NCI-H748 (cell line): ENCODE data around the gene SST.
"Not testable (repeated sequence)": the region's sequence is repeated elsewhere in the genome, so short reads cannot be mapped to it uniquely, and the experiment has no call there.

ENCODE experiments used
- DNase-seq: peaks from one replicate; lab custom pipeline; 2025; ENCODE audit not compliant: unreplicated experiment; lab: John Stamatoyannopoulos, UW

The SST gene

DNA sequence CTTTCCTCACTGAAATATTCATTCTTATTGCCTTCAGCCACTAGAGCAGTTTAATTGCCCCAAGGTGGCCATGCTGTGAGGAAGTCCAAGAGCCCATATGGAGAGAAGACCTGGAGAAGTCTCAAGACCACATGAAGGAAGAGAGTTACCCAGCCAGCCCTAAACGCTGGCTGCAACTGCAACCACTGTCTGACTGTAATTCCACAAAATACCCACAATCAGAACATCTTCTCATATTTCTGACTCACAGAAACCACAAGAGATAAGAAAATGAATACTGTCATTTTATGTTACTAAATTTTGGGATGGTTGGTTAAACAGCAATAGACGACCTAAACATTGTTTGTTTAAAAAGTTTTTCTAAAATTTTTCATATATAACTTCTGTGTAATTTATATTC is 14.7 kb upstream of the SST start:
- DNase-seq: no peak

DNA sequence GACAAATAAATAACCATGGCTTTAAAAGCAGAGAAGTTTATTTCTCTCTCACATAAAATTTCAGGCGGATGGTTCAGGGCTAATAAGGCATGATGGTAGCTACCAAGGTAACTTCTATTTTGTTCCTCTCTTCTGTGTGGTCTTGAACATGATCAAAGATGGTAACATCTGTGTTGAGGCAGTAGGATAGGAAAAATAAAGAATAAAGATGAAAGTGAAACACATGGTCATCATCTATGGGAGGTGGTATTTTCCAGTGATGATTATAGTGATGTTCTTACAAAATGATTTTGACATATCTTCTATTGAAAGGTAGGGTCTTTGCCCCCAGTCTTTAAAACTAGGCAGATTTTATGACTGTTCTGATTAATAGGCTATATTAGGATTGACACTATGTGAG is 14.2 kb upstream of the SST start:
- DNase-seq: no peak

DNA sequence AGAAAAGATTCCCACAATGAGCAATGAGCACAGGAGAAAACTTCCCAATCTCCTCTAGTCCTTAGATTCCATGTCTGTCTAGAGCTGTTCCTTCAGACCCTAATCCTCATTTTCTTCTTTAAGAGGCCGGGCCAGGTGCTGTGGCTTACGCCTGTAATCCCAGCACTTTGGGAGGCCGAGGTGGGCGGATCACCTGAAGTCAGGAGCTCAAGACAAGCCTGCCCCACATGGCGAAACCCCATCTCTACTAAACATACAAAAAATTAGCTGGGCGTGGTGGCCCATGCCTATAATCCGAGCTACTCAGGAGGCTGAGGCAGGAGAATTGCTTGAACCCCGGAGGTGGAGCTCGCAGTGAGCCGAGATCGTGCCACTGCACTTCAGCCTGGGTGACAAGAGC is 11.6 kb upstream of the SST start:
- not testable (repeated sequence) for DNase-seq

DNA sequence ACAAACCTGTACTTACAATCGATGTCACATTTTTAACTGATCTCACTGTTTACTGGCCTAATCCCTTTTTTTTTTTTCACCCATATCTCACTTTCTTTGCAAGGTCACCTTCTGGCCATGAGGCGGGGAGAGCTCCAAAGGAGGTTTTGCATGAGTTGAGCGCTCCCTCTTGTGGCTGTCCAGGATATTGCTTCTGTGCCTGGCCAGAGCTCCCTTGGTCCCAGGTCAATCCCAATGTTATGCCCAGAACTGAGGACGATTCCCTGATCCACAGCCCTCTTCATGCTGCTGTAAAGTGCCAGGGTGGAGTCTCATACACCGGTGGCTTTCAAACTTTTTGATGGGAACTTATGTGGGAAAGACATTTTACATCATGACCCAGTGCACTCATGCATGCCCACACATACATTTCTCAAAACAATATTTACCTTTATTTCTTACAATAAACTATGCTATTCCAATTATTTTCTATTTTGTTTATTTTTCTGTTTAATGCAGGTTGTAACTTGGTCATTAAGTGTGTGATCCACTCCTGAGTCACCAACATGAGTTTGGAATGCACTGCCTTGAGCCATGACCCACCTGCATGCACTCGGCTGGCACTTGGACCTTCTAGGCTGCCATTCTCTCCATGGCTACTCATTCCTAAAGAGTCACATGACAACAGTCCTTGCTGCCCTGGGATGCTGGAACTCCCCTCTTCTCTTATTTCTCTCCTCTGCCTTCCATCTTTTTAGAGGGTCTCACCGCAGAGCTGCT is 9.6 kb upstream of the SST start:
- peak; percentile 44 for DNase-seq

DNA sequence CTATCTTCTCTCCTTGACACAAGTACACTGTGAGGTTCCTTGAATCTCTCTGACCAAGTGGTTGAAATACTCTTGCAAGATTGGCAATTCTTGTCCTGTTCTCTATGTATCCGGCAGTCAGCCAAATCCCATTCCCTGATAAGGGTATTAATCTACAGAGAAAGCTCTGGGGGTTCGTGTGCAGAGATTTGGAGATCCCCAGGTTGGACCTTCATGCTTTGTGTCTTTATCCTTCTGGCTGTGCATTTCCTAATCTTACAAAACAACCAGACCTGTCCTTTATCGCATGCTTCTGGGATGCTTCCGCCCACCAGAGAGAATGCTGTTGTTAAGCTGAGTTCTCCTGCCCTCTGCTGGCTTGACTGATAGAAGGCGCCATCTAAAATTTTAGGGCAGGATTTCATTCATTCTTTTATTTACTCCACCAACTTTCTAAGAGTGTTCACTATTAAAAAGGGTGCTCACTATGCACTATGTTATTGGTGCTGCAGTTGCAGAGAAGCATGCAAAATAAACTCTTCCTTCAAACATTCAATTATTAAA is 8.6 kb upstream of the SST start:
- peak; percentile 16 for DNase-seq

DNA sequence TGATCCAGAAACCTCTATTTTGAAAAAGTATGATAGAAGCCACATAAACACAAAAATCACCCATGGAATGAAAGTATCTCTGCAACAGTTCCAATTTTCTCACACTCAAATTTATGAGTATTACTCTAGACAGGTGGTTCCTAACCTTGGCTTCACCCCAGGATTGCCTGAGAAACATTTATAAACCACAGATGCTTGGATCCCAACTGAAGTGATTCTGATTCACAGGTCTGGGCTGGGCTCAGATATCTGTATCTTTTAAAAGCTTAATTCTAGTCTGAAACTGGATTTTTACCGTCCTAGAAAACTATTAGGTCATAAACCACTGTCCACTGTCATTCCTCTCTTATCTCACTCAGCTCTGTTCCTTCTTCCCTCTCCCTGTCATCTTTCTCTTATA is 7.4 kb upstream of the SST start:
- no peak for DNase-seq

DNA sequence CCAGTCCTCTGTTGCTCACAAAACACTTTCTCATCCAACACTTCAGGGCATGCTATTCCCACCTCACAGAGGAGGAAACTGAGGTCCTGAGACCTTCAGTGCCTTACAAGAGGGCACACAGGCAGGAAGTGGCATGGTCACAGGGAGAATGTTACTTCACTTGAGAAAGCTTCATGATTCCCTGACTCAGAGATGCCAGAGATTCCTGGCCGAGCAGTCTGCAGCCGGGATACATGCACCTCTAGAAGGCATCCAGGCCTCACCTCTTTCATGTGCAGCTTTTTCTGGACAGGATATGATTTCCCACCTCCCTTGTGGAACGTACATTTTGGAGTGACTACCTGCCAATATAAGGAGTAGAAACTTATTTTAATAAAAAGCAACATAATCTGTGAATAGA is 2.8 kb upstream of the SST start:
- no peak for DNase-seq

DNA sequence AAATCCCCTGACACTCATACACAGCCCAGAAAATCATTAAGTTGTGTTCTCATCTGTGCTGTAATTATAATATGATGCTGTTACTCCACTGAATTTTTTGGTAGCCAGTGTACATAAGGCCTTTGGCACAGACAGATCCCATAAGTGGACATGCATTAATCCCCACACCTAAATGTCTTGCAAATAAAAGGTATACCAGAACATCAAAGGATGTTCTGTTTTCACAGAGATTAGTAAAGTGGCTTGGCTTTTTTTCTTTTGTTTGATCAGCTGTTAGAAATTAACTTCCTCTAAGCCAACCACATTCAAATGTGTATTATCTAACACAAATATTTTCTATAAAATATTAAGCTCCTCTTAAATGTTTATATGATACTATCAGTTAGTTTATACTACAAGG is 2.7 kb downstream of the SST start:
- DNase-seq: peak; percentile 71

DNA sequence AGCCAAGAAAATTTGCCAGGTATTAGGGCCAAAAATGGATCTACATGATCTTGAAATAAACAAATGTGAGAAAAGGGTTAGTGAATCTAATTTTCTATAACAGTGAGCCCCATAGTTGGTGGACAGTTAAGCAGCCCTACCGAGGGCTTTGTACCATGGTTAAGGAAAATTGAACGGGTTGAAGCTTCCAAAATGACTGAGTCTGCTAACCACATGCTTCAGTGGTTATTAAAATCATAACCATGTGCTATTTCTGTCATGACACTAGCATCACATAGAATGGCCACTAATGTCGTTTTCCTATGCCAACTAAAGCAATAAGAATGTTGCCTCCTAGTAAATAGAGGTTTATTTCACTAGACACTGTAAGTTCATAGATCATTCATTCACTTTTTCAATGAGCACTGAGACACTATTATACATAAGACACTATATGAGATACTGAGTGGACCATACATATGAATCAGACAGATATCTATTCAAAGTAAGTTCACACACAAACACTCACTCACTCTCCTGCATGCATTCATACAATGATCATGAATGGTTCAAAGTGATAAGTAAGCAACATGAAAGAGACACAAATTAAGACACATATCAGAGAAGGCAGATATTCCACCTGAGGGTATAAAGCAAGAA is 4.3 kb downstream of the SST start:
- DNase-seq: no peak

DNA sequence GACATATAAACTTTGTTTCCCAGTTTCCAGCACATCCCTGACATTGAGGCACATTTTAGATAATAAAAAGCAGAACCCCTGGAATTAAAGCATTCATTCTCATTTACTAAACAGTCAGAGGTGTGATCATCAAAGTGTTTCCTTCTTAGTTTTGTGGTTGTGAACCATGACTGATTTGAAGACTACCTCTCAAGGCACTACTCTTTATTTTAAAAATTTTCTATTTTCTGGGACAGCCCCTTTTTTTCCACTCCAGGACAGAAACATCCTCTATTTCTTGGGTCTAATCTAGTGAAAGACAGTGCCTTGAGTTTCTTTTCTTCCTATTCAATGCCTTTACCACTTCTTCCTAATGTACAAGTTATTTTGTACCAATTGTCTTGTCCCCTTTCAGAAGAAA is 5.2 kb downstream of the SST start:
- DNase-seq: no peak

DNA sequence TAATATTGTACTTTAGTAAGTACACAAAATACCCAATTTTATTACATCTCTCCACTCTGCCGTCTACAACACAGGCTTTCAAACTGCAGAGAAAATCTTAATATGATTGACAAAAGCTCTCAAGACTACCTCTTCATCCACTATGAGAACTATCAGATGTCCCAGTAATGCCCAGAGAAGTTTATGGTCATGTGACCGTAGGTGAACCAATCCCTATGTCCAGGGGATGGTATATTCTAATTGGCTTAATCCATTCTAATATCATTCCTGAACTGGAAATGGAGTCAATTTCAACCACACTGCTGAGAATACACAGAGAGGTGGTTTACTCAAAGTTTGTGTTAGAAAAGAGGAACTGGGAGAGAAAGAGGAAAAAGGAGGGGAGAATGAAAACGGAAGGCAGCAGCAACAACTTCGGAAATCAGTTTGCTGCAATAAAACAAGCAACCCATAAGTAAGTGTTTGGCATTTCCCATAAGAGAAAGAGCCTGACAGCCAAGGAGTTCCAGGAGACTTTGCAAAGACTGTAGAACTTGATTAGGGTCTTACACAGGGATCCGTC is 7.3 kb downstream of the SST start:
- DNase-seq: no peak

DNA sequence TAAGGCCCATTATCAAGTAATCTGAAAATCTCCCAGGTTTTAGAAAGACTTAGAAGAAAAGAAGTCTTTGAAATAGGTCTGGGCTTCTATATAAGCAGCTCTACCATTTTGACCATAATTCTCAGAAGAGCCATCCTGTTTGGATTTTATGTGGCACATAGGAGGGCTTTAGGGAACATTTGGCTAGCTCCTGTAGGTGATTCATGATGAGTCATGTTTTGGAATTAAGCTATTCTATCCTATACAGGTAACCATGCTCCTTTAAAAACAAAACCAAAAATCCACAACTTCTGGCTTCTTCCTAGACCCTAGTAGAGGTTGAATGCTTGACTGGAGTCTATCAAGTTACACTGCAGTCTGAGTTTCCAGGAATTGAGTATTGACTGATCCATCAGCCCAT is 8.9 kb downstream of the SST start:
- DNase-seq: no peak

DNA sequence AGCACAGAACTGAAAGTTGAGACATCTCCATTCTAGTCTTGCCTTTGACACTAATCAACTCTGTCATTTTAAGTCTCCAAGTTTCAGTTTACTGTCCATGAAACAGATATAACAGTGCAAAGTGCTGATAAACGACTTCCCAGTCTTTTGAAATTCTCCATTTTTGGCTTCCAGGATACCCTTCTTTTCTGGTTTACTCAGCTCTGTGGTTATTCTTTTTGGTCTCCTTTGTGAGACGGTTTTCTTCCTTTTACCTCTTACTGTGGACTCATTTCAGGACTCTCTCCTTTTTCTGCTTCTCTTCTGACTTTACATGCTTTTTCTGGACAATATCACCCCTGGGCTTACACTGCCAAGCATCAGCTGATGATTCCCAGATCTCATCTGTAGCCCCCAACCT is 18.9 kb downstream of the SST start:
- no peak for DNase-seq

DNA sequence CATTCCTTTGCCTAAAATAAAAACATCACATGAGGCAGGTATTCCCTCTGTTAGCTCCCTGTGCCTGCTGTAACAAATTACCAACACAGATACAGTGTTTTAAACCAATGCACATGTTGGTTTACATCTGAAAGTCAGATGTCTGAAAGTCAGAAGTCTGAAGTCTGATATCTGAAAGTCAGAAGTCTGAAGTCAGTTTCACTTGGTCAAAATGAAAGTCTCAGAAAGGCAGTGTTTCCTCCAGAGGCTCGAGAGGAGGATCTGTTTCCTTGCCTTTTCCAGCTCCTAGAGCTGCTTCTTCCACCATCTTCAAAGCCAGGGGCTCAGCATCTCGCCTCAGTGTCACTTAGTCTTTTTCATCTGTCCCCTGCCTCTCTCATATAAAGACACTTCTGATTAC is 22.0 kb downstream of the SST start:
- DNase-seq: no peak

DNA sequence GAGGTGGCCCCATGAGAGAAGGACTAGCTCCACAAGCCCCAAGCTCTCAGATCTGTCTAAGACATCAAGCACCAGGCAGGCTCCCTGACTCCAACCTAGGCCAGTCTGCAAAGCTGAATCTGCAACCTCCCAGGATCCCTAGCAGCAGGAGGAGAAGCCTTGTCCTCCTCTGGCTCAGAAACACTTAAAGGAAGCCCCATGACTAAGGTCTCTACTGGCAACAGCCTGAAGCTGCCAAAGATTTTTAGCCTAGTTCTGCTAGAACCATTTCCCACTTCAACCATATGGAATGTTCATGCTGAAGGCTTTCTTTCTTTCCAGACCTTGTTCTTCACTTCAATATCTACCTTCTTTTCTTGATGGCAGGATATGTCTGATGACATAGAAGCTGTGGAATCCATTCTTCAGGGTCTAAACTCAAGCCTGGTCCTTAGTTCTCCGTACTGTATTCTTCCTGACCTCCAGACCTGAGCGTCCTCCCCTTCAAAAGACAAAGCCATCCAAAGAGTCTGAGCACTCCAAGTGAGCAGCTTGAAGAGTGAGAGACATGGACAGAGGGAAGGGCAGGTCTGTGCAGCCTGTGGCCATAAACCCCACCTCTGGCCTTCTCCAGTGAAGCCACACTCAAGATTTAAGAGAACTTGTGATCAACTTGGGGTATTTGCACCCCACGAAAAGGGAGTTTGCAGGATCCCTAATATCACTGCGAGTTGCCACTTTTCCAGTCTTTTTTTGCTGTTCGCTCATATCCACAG is 23.1 kb downstream of the SST start:
- no peak for DNase-seq

DNA sequence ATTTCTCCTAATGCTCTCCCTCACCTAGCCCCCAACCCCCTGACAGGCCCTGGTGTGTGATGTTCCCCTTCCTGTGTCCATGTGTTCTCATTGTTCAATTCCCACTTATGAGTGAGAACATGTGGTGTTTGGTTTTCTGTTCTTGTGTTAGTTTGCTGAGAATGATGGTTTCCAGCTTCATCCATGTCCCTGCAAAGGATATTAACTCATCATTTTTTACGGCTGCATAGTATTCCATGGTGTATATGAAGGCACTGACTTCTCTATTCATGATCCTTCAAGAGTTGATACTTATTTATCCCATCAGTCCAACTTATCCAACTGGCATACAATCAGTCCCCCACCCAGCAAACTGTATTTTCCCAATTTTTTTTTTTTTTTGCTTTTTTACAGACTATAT is 24.8 kb downstream of the SST start:
- DNase-seq: not testable (repeated sequence)

DNA sequence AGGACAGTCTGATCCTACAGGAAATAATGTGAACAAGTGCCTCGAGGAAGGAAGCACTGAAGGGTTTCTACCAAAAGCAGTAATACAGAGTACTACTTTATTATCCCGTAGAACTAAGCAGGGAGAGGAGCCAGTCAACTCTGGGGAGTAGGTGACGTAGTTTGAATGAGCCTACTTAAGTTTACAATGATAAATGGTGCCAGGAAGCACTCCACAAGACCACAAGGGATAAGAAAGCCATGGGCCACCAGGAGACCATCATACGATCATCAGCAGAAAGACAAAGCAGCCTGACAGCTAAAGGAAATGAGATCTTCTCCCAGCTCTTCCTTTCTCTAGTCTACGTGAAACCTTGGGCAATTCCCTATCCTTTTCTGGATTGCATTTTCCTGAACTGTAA is 27.3 kb downstream of the SST start:
- no peak for DNase-seq

DNA sequence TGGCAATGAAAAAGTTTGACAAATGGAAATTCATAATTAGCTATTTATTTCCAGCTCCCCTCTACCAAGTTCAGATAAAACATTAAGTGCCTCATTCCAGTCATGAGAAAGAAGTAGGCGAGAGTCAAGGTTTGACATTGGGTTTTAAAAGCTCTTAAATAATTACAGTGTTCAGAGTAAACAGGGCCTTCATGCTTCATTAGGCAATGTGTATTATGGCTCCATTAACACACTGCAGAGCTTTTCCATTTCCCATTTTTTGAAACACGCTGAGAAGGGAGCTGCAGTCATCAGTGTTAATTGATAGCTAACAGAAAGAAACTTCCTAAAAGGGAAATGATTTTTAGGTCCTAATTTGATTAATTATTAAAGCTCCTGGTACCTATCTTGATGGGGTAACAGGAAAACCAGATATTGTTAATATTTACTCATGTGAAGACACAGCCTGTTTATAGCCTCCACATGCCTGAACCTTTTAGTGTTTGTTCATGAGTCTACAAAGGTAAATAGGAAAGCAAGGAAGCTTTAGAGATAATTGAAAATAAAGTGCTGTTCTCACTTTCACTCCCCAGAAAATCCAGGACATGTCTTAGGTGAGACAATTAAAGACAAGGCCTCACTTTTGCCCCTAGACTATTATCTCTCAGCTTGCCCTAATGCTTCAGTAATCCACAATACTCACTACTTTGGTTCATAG is 28.7 kb downstream of the SST start:
- peak; percentile 38 for DNase-seq

DNA sequence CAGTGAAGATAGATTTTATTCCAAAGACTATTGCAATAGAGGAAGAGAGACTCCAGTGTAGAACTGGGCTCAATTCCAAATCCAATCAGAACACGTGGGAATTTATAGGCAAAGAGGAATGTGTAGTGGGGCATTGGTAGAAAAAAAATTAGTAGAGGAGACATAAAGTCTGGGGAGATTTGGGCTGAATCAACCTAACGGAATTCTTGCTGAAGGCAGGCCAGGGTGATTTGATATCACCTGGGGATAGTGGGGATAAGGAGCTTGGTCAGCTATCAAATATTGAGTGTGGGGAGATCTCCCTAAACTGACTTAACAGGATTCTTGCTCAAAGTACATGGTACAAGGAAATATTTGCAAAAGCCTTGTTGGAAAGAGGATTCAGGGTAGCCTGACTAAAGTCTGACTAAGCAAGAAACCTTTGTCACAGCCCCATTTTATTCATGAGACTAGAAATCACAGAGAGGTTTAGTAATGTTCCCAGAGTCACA is 29.6 kb downstream of the SST start:
- DNase-seq: no peak

DNA sequence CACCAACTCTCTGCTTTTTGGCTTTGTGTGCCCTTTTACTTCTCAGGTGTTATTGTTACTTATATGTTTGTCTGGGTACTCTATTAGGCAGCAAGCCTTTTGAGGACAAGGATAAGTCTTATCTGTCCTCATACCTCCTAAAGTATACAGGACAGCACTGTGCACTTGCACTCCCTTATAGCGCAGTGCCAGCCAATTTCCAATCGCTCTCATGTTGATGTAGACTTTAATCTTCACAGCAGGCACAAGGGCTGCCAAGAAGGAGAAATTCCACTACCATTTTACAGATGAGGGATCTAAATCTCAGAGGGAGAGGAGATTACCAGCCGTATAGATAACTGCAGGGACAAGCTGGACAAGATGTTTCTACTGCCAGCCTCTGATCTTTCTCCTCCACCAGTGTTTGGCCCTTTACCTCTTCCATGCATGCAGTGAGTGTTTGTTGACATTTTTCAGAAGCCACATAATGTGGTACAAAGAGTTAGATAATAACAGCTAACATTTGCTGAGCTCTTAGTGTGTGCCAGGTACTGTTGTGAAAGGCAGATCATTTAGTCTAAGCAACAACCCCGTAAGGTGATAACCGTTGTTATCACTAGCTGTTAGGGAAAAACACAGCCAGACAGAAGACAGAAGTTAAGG is 30.1 kb downstream of the SST start:
- DNase-seq: peak; percentile 3
